T-cell (primary cell): ENCODE data around the gene TRIP10. TPM values are rescaled to one million over a fixed set of nuclear protein-coding genes. Genes with fewer than 3 reads are reported as not detected.

Experiments used
- ATAC-seq, 4 experiments: fragments of 200-7000 bp in 3 of 4; fragments of 150-1000 bp in 1 of 4; cut with Tn5 transposase; replicated peaks in 1 of 4; 1 replicate in 3 of 4; 2 replicates in 1 of 4; pipeline ENCODE4 v1.10.0; 2021; ENCODE audit warnings: moderate library complexity in 3 of 4, mild to moderate bottlenecking in 2 of 4, moderate number of reproducible peaks in 1 of 4
- CTCF ChIA-PET, 2 donors: fragments of 300-600 bp; sonication (Branson Sonifier 250); formaldehyde crosslinking; loops; one replicate each; lab custom pipeline; 2022; ENCODE audit warnings: antibody characterized with exemption in 2 of 2; lab: Charles Lee
- POLR2A ChIA-PET, 2 donors: fragments of 300-600 bp; sonication (Branson Sonifier 250); formaldehyde crosslinking; loops; one replicate each; lab custom pipeline; 2022; ENCODE audit warnings: antibody characterized with exemption in 2 of 2; lab: Charles Lee
- DNase-seq, 35 experiments: peaks; one replicate each; pipeline versions ENCODE4 v3.0.0 to v3.0.0-alpha.2; 2013 to 2023
- H3K27ac ChIP-seq: one replicate; pipeline ENCODE4 v1.5.1; 2013; ENCODE audit warnings: low read length
- H3K27me3 ChIP-seq, 2 experiments: replicated peaks in 1 of 2; 1 replicate in 1 of 2; 2 replicates in 1 of 2; pipeline versions ENCODE4 v1.6.1 to v1.7.0; 2013; ENCODE audit warnings: low read length in 1 of 2, mixed read lengths in 1 of 2; ENCODE audit not compliant: control insufficient read depth in 2 of 2, insufficient read depth in 2 of 2; ENCODE audit errors: extremely low read depth in 1 of 2
- H3K36me3 ChIP-seq, 2 donors: 1 replicate in 1 of 2; 2 replicates in 1 of 2; pipeline versions ENCODE4 v1.6.1 to v1.7.0; 2013; ENCODE audit warnings: low read length in 1 of 2; ENCODE audit not compliant: control insufficient read depth in 2 of 2, insufficient read depth in 1 of 2; ENCODE audit errors: extremely low read depth in 1 of 2
- H3K4me1 ChIP-seq, 2 experiments: 1 replicate in 1 of 2; 2 replicates in 1 of 2; pipeline versions ENCODE4 v1.6.1 to v1.7.0; 2013; ENCODE audit warnings: low read length in 2 of 2, mixed read lengths in 1 of 2; ENCODE audit not compliant: insufficient read depth in 2 of 2, control insufficient read depth in 1 of 2; ENCODE audit errors: extremely low read depth in 1 of 2
- H3K4me3 ChIP-seq, 2 donors: 1 replicate in 1 of 2; 2 replicates in 1 of 2; pipeline versions ENCODE4 v1.5.1 to v1.7.0; 2013; ENCODE audit warnings: mild to moderate bottlenecking in 2 of 2, low read length in 1 of 2, moderate library complexity in 1 of 2; ENCODE audit not compliant: control insufficient read depth in 1 of 2; ENCODE audit errors: extremely low read depth in 1 of 2
- H3K9me3 ChIP-seq: 2 replicates; pipeline ENCODE4 v1.7.0; 2013
- H3K27ac Mint-ChIP-seq, 2 donors: one replicate each; pipeline ENCODE4 v1.8.0; 2020 to 2021; ENCODE audit warnings: mild to moderate bottlenecking in 2 of 2, mixed read lengths in 2 of 2
- H3K27me3 Mint-ChIP-seq, 2 donors: one replicate each; pipeline ENCODE4 v1.8.0; 2021 to 2022; ENCODE audit warnings: mixed read lengths in 2 of 2
- H3K36me3 Mint-ChIP-seq: one replicate; pipeline ENCODE4 v1.8.0; 2021; ENCODE audit warnings: mixed read lengths
- H3K4me1 Mint-ChIP-seq, 3 donors: one replicate each; pipeline ENCODE4 v1.8.0; 2020 to 2022; ENCODE audit warnings: mixed read lengths in 3 of 3, mild to moderate bottlenecking in 1 of 3
- H3K4me3 Mint-ChIP-seq, 3 donors: one replicate each; pipeline ENCODE4 v1.8.0; 2020 to 2022; ENCODE audit warnings: mild to moderate bottlenecking in 3 of 3, mixed read lengths in 3 of 3, moderate library complexity in 3 of 3
- H3K9me3 Mint-ChIP-seq, 3 donors: one replicate each; pipeline ENCODE4 v1.8.0; 2020 to 2022; ENCODE audit warnings: mixed read lengths in 3 of 3
- WGBS: methylation state at CpG from one replicate; pipeline ENCODE4 v1.1.5; 2013; ENCODE audit warnings: missing lambda C conversion rate; ENCODE audit not compliant: insufficient coverage; 5-methylcytosine and 5-hydroxymethylcytosine counted together
- total RNA-seq, 35 experiments: library from RNA in 6 of 35; stranded (reverse) in 6 of 35; fragments of 120-200 nt in 1 of 35; gene quantifications; one replicate each; pipeline versions ENCODE4 v1.2.1 to v1.2.4 and lab custom pipeline; 2013 to 2026

TRIP10 gene
- total RNA-seq, 5 donors from 2014 or later (not counting 1 experiment from before 2014, with no cell fraction given), result 2.6 to 8.7 (median 7.3) TPM

DNA sequence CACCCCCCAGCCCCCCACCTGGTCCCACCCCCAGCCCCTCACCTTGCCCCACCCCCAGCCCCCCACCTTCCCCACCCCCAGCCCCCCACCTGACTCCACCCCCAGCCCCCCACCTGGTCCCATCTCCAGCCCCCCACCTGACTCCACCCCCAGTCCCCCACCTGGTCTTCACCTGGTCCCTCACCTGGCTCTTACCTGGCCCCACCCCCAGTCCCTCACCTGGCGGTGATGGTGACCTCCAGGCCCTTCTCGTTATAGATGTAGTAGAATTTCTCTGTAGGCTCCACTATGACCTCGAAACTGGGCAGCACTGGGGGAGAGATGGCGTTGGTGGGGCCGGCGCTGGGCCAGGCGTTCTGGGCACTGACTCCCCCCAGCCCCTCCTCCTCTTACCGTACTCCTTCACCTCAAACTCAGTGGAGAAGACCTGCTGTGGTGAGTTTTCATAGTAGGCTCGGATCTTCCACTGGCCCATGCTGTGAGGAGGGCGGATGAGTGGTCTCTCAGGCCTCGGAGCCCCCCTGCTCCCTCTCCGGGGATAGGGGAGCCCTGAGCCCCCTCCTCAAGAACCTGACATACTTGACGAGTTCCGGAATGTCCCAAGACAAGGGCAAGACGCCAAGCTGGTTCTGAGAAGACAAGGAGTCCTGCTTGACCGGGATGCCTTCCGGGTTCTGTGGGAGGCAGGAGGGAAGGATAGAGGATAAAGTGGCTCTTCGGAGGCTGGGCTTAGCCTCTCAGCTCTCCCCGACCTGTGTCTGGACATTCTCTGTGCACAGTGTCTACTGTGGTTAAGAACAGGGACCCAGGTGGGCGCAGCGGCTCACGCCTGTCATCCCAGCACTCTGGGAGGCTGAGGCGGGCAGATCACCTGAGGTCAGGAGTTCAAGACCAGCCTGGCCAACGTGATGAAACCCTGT is 25.4 kb upstream of the TRIP10 start:
- Mint-ChIP-seq H3K27me3 (peaks cover 22 to 27% of the 10 kb centered on the region in 2 donors), H3K27ac (no peak overlapping the region), H3K4me1 (peaks cover 10 to 34% (median 12%) of the 10 kb centered on the region in 3 donors), H3K36me3 (no peaks in the 10 kb centered on the region), H3K4me3 (no peak overlapping the region), H3K9me3 (no peaks in the 10 kb centered on the region)
- POLR2A ChIA-PET, result no interaction called here
- peaks cover 0 to 7% of the 10 kb centered on the region in 2 experiments for H3K4me1 ChIP-seq
- ATAC-seq (no peak), DNase-seq (no peak)
- no peak overlapping the region for H3K27ac ChIP-seq
- CTCF ChIA-PET, result no interaction called here
- H3K36me3 ChIP-seq, result no peaks in the 10 kb centered on the region
- H3K27me3 ChIP-seq, result peaks cover 0 to 32% of the 10 kb centered on the region in 2 experiments
- no peaks in the 10 kb centered on the region for H3K9me3 ChIP-seq
- 76% methylated on average over 14 of the region's 24 CpGs for WGBS
- H3K4me3 ChIP-seq, result no peak overlapping the region

GRCh38 chr19:6714749-6715555 is 24.5 kb upstream of the TRIP10 start:
- ChIA-PET POLR2A (interaction anchor here in 1 of 2 donors (0.7 kb wide), 1 partner anchor 59 kb away, joined by 4 read pairs; no protein-coding TSS in a partner anchor), CTCF (no interaction called here)
- Histone ChIP-seq H3K4me1 (peaks cover 0 to 7% of the 10 kb centered on the region in 2 experiments), H3K27ac (no peak overlapping the region), H3K4me3 (no peak overlapping the region), H3K36me3 (no peaks in the 10 kb centered on the region), H3K9me3 (no peaks in the 10 kb centered on the region), H3K27me3 (peaks cover 0 to 23% of the 10 kb centered on the region in 2 experiments)
- WGBS, result 81% methylated on average over 6 of the region's 11 CpGs
- Mint-ChIP-seq H3K4me1 (peaks cover 10 to 39% (median 16%) of the 10 kb centered on the region in 3 donors), H3K4me3 (no peak overlapping the region), H3K9me3 (no peaks in the 10 kb centered on the region), H3K27ac (no peak overlapping the region), H3K36me3 (no peaks in the 10 kb centered on the region), H3K27me3 (peaks cover 14 to 19% of the 10 kb centered on the region in 2 donors)
- DNase-seq (no peak), ATAC-seq (no peak)

DNA sequence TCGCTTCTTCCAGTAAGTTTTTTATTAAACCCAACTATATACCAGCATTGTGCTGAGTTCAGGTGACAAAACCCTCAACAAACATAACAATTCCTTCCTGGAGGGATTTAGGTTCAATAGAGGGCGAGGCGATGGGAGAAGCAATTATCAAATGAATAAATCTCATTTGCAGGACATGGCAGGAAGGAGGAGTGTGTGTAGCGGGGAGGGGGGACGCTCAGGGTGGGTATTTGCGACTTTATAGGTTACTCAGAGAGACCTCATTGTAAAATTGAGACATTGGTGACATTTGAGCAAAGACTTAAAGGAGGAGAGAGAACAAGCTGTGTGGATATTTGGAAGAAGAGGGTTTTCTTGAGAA is 22.9 kb upstream of the TRIP10 start:
- DNase-seq (no peak), ATAC-seq (no peak)
- no peaks in the 10 kb centered on the region for H3K4me1 ChIP-seq
- ChIA-PET CTCF (no interaction called here), POLR2A (no interaction called here)
- H3K36me3 Mint-ChIP-seq, result no peaks in the 10 kb centered on the region
- peaks cover 0 to 7% of the 10 kb centered on the region in 2 experiments for H3K27me3 ChIP-seq
- H3K27ac ChIP-seq, result no peak overlapping the region
- peaks cover 0 to 26% (median 6%) of the 10 kb centered on the region in 3 donors for H3K4me1 Mint-ChIP-seq
- no peak overlapping the region for H3K4me3 ChIP-seq
- no peaks in the 10 kb centered on the region for H3K36me3 ChIP-seq
- no peaks in the 10 kb centered on the region for H3K9me3 Mint-ChIP-seq
- H3K4me3 Mint-ChIP-seq, result no peak overlapping the region
- 81% methylated on average over 3 of the region's 6 CpGs for WGBS
- H3K27me3 Mint-ChIP-seq, result peaks cover 0 to 5% of the 10 kb centered on the region in 2 donors
- H3K27ac Mint-ChIP-seq, result no peak overlapping the region
- no peaks in the 10 kb centered on the region for H3K9me3 ChIP-seq

DNA sequence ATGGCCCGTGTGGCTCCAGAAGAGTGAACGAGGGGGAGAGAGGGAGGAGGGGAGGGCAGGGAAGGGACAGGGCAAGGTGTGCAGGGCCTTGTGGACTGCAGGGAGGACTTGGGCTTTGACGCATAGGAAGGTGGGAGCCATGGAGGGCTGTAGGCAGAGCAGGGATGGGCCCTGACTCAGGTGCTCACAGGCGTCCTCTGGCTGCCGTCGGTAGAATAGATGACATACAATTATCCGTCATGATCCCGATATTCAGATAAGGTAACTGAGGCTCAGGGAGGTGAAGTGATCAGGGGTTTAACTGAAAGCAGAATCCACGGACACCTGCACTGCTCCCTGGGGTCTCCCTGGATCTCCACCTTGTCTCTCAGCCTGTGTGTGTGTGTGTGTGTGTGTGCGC is 22.4 kb upstream of the TRIP10 start:
- ChIA-PET POLR2A (no interaction called here), CTCF (no interaction called here)
- whole genome bisulfite sequencing, result 85% methylated on average over 10 of the region's 10 CpGs
- Histone ChIP-seq H3K36me3 (no peaks in the 10 kb centered on the region), H3K4me1 (no peaks in the 10 kb centered on the region), H3K4me3 (no peak overlapping the region), H3K27ac (no peak overlapping the region), H3K27me3 (peaks cover 0 to 5% of the 10 kb centered on the region in 2 experiments), H3K9me3 (no peaks in the 10 kb centered on the region)
- H3K36me3 Mint-ChIP-seq, result no peaks in the 10 kb centered on the region
- peaks cover 0 to 5% of the 10 kb centered on the region in 2 donors for H3K27me3 Mint-ChIP-seq
- no peak for ATAC-seq
- no peak overlapping the region for H3K4me3 Mint-ChIP-seq
- DNase-seq, result no peak
- H3K27ac Mint-ChIP-seq, result no peak overlapping the region
- H3K4me1 Mint-ChIP-seq, result peaks cover 0 to 30% (median 10%) of the 10 kb centered on the region in 3 donors
- no peaks in the 10 kb centered on the region for H3K9me3 Mint-ChIP-seq

GRCh38 chr19:6717441-6717971 is 22.0 kb upstream of the TRIP10 start:
- ATAC-seq, result no peak
- Mint-ChIP-seq H3K36me3 (no peaks in the 10 kb centered on the region), H3K27ac (no peak overlapping the region), H3K4me1 (peaks cover 2 to 31% (median 15%) of the 10 kb centered on the region in 3 donors), H3K27me3 (peaks cover 0 to 4% of the 10 kb centered on the region in 2 donors), H3K4me3 (no peak overlapping the region), H3K9me3 (no peaks in the 10 kb centered on the region)
- POLR2A ChIA-PET, result no interaction called here
- WGBS, result 73% methylated on average over 4 of the region's 4 CpGs
- CTCF ChIA-PET, result no interaction called here
- no peaks in the 10 kb centered on the region for H3K36me3 ChIP-seq
- H3K27me3 ChIP-seq, result peaks cover 0 to 5% of the 10 kb centered on the region in 2 experiments
- H3K4me1 ChIP-seq, result no peaks in the 10 kb centered on the region
- no peak overlapping the region for H3K27ac ChIP-seq
- DNase-seq, result no peak
- no peaks in the 10 kb centered on the region for H3K9me3 ChIP-seq
- no peak overlapping the region for H3K4me3 ChIP-seq

DNA sequence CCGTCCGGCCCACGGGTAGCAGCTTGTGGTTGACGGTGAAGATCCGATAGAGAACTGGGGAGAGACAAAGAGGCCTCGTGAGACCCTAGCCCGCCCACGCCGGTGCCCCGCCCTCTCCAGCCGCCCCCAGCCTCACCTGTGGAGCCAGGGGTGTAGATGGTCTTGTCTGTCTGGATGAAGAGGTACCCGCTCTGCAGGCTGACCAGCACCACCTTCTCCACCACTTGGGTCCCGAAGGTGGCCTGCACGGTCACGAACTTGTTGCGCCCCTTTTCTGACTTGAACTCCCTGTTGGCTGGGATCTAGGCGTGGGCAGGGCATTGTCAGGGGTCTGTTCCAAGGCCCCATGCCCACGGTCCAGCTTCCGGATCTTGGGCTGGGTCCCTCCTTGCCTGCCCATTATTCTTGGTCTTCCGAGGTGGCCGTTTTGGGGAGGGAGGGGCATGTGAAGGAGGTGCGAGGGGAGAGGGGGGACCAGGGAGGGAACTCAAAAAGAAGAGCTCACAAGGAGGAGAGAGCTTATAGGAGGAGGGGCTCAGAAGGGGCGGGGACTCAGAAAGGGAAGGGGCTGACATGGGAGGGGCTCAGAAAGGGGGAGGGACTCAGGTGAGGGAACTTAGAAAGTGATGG is 21.3 kb upstream of the TRIP10 start:
- Mint-ChIP-seq H3K27me3 (no peaks in the 10 kb centered on the region), H3K9me3 (no peaks in the 10 kb centered on the region), H3K36me3 (no peaks in the 10 kb centered on the region), H3K27ac (no peak overlapping the region), H3K4me3 (no peak overlapping the region), H3K4me1 (peaks cover 4 to 31% (median 19%) of the 10 kb centered on the region in 3 donors)
- WGBS, result 84% methylated on average over 11 of the region's 23 CpGs
- DNase-seq, result peak in 1 of 35 experiments; percentile 15
- Histone ChIP-seq H3K9me3 (no peaks in the 10 kb centered on the region), H3K36me3 (no peaks in the 10 kb centered on the region), H3K4me3 (no peak overlapping the region), H3K27me3 (peaks cover 0 to 4% of the 10 kb centered on the region in 2 experiments), H3K4me1 (peaks cover 1 to 3% of the 10 kb centered on the region in 2 experiments), H3K27ac (no peak overlapping the region)
- no peak for ATAC-seq
- POLR2A ChIA-PET, result no interaction called here
- CTCF ChIA-PET, result no interaction called here
